ENCODE data around the gene PITPNB.

The PITPNB gene

DNA sequence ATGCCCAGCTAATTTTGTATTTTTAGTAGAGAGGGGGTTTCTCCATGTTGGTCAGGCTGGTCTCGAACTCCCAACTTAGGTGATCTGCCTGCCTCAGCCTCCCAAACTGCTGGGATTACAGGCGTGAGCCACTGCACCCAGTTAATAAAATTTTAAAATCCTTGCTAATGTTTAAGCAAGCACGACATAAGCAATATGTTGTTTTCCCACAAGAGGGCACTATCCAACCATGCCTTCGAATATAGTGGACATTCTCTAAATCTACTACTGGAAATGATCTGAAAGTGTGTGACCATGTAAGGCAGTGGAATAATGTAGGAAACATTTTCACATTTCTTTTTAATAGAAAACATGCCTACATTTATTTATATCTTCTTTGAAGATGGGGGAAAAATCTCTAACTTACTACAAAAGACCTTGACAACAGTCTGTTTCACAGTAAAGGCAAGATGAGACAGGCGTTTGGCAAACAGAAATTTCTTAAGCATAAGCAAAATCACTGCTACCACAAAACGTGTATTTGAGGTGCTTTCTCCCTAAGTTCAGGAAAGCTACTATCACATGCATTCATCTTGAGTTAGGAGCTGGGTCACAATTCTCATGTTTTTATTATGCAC is 38.2 kb downstream of the PITPNB start:
- peak; percentile 29 for DNase-seq (ENCODE audit: low spot score)

DNA sequence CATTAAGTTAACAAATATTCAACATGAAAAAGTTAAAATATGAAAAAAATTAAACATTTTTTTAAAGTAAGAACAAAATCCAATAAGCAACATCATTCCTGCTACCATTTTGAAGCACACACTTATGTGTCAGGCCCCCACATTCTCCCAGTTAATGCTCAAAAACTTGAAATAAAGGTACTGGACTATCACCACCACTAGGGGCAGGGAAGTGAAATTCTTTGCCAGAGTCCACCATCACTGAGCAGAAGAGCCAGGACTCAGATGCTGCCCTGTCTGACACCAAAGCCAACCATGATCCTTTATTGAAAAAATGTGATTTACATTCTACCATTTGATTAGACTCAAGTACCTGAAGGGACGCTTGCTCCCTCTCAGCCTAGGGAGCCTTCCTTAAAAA is 39.1 kb downstream of the PITPNB start:
- DNase-seq (ENCODE audit: low spot score) = no peak

DNA sequence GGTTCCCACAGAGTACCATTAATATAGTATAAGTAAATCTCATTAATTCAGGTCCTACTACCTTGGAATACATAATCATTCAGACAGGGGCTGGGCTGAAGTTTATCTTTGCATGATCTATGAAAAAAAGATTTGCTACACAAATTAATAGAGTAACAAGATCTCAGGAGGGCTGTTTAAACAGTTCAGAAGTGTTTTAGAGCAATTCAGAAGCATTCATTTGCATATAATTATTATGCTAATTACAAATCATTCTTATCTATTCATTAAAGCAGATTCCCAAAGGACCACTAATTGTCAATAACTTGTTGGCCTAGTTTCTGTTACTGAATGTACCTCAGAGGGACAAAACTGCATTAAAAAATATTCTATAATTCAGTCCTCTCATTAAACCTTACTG is 40.5 kb downstream of the PITPNB start:
- DNase-seq (ENCODE audit: low spot score) = no peak

DNA sequence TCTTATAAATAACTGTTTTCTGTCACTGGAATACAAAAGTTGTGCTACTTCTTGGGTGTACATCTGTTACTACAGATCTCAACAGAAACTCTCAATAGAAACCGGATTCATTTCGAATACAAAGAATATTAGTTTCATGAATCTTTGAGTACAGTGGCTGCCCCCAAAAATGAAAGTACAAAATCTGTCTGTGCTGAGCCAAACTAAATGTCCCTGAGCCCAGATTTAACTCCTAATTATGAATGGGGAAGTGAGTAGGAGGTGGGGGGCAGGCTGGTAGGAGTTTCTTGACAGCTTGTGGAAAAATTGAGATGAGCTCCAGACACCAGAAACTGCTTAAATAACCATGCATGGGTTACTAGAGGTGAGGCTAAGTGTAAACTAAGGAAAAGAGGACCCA is 41.6 kb downstream of the PITPNB start:
- no peak for DNase-seq (ENCODE audit: low spot score)

DNA sequence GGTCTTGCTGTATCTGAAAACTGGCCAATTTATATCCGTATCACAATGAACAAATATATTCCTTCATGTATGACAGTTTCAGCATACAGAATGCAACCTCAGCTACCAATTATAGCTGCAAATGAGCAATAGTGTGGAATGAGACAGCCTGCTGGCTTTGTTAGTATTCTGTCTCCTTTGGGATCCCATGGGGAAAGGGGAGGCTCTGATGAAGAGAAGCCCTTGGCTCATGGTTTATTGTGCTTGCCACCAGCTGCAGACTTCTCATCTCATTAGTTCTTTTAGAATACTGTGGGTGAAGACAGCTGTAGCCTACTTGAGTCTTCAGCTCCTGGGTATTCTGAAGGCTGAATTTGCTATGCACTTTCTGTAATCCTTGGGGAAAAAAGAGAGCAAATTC is 42.4 kb downstream of the PITPNB start:
- no peak for DNase-seq (ENCODE audit: low spot score)

- no peak for DNase-seq (ENCODE audit: low spot score)
Observed at GRCh38 chr22:27875951-27876350, 43.1 kb downstream of the PITPNB start.

GRCh38 chr22:27874764-27875163 is 44.3 kb downstream of the PITPNB start:
- DNase-seq (ENCODE audit: low spot score) = no peak

DNA sequence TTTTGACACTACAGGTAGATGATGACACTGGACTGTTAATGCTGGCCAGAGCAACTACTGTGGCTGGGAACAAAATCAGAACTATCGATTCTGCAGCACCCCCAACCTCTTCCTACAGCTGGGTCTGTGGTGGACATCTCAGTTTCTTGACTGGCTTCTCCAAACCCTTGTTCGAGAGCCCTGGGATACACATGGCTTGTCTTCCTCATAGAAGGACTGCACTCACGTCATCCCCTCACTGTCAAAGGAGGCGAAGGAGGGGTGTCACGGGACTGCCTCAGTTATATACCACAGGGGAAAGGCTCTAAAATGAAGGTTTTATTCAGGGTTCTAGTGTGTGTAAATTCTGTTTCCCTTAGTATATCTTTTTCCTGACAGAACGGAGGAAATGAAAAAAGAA is 44.9 kb downstream of the PITPNB start:
- no peak for DNase-seq (ENCODE audit: low spot score)

DNA sequence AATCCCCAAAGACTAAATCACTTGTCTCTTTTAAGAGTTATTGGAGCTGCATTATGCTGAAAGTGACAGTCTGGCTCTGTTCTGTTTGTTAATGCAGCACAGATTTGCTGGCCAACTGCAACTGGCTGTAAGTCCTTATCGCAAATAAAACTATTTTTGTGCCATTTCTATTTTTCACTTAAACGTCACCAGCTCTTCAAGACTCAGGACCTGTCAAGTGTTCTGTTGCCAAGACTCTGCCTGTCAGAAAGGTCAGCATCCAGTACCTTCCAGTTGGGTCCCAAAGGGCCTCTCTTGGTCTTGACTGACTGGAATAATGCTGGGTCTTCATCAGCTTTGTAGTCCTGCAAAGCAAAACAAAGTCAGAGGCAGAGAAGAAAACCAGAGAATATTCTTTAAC is 45.6 kb downstream of the PITPNB start:
- DNase-seq (ENCODE audit: low spot score) = no peak

DNA sequence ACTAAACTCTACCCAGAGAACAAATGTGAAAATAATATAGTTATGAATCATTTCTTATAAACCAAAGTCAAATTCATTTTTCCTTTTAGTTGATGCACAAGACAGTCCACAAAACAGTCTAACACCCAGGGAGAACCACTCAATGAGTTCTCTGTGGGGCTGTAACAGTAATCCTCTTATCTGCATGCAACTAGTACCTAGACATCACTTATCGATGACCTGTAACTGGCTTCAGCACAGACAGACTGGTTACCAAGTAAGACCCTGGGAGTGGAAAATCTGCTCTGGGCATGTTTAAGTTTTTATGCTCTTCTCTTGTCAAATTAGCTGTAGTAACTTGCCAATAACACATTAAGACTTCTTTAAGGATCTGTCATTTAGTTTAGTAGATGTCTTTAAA is 46.6 kb downstream of the PITPNB start:
- DNase-seq (ENCODE audit: low spot score) = no peak

GRCh38 chr22:27871306-27872014 is 47.6 kb downstream of the PITPNB start:
- no peak for DNase-seq (ENCODE audit: low spot score)

GRCh38 chr22:27870234-27871191 is 48.5 kb downstream of the PITPNB start:
- no peak for DNase-seq (ENCODE audit: low spot score)

DNA sequence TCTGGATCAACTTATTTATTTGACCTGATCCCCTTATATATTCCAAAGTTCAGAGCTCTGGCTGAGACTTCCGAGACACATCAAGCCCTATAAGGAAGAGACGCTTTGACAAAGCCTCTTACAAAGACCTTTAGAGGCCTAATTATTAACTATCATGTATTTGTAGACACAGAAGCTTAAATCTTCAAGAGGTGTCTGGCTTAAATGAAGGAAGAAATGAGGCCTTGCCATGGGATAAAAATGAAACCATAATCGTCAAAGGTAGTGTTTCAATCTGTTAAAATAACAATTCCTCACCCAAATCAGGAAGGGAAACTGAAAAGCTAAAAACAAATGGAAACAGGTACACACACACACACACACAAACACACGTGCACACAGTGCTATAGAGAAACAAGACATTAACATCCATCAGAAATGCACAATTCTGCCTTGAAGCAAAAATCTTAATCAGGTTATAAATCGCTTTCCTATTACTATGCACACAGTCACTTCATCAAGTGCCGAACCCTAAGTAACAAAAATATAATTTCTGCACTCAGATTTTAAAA is 50.2 kb downstream of the PITPNB start:
- no peak for DNase-seq (ENCODE audit: low spot score)

GRCh38 chr22:27867953-27868731 is 50.9 kb downstream of the PITPNB start:
- DNase-seq (ENCODE audit: low spot score) = no peak

DNA sequence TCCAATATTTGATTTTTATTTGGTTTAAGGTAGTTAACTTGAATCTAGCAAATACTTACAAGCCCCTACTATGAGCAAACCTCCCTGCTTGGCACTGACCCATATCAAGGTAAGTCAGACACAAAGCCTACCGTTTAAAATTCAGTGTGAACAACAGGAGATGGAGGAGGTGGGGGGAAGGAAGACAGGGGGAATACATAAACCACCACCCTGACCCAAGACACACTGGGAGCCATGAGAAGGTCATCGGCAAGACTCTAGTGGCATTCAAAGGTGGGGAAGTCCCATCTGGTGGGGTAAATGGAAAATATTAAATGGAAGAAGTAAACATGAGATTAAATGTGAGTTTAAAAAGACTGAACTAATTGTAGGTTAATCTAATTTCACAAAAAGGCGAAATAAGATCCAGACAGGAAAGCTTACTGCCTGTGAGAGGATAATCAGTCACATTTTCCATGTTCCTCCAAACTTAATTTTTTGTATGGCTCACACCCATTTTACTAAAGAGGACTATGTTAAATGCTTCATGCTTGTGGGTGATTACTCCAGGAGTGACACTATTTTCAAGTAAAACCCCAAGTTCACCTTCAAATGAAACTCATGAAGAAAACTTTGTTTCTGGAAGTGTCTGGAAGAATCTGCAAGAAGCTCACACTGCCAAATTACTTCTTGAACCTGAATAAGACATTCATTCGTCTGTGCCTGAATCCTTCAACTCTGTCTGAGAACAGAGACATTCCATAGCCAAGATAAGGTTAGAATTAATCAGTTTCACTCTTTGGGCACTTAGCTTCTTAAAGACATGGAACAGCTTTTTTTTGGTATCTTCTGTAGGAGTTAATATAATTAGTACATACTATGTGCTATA is 51.7 kb downstream of the PITPNB start:
- no peak for DNase-seq (ENCODE audit: low spot score)

- no peak for DNase-seq (ENCODE audit: low spot score)
Observed at GRCh38 chr22:27866135-27867084, 52.6 kb downstream of the PITPNB start.

DNA sequence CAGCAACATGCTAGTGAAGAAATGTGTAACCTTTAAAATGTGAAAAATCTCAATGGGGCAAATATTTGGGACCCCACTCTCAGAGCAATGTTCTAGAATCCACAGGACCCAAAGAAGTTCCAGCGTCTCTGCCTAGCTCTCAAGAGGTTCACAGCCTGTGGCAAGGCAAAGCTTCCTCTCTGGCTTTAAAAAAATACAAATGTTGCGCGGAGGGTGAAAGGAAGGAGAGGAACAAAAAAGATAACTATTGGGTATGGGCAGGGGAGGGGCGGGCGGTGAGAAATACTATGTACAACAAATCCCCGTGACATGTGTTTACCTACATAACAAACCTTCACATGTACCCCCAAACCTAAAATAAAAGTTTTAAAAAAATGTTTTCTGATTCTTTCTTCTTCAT is 53.6 kb downstream of the PITPNB start:
- DNase-seq (ENCODE audit: low spot score) = no peak

GRCh38 chr22:27863556-27863955 is 55.5 kb downstream of the PITPNB start:
- DNase-seq (ENCODE audit: low spot score) = no peak

GRCh38 chr22:27863001-27863400 is 56.1 kb downstream of the PITPNB start:
- DNase-seq (ENCODE audit: low spot score) = no peak

- no peak for DNase-seq (ENCODE audit: low spot score)
Observed at GRCh38 chr22:27859336-27859735, 59.7 kb downstream of the PITPNB start.

Measured in CD4-positive, alpha-beta T cell treated with Interleukin-6 at 100 ng/mL for 8 hours (primary cell).